ENCODE measurements around the gene ZBED4.

The ZBED4 gene

GRCh38 chr22:49909476-49910205, 56.0 kb downstream of the ZBED4 start:
- Histone ChIP-seq H3F3A (ENCODE audit: control insufficient read depth, insufficient read depth) (no peaks in the 10 kb centered on the region), H4K20me1 (ENCODE audit: control insufficient read depth, insufficient read depth, low read depth, low read length) (no peaks in the 10 kb centered on the region), H3K9me2 (replicated peaks; ENCODE audit: control insufficient read depth, low read length) (no peaks in the 10 kb centered on the region), H3K4me3 (ENCODE audit: low read length) (no peak overlapping the region), H3K4me1 (ENCODE audit: control insufficient read depth, low read length) (no peaks in the 10 kb centered on the region), H3K4me2 (ENCODE audit: low read length) (no peak overlapping the region), H3K27ac (ENCODE audit: low read depth, low read length) (no peak overlapping the region), H3K36me3 (ENCODE audit: control insufficient read depth, low read length) (peaks cover 41% of the 10 kb centered on the region), H3K79me2 (ENCODE audit: control insufficient read depth, low read length) (peaks cover 17% of the 10 kb centered on the region), H3K9me3 (ENCODE audit: control insufficient read depth, insufficient read depth, low read length) (no peaks in the 10 kb centered on the region), H3K27me3 (ENCODE audit: control insufficient read depth, low read length) (no peaks in the 10 kb centered on the region)
- TF ChIP-seq EZH2phosphoT487 (IDR thresholded peaks at IDR 0.05; ENCODE audit: borderline replicate concordance, low read length) (no peak), CTCF (IDR thresholded peaks at IDR 0.05; ENCODE audit: low read depth, low read length, poor library complexity, severe bottlenecking) (no peak)

GRCh38 chr22:49910229-49911155, 56.8 kb downstream of the ZBED4 start:
- no peak overlapping the region for H3K27ac ChIP-seq (ENCODE audit: low read depth, low read length)
- peaks cover 17% of the 10 kb centered on the region for H3K79me2 ChIP-seq (ENCODE audit: control insufficient read depth, low read length)
- H3K27me3 ChIP-seq (ENCODE audit: control insufficient read depth, low read length) = no peaks in the 10 kb centered on the region
- TF ChIP-seq CTCF (IDR thresholded peaks at IDR 0.05; ENCODE audit: low read depth, low read length, poor library complexity, severe bottlenecking) (no peak), EZH2phosphoT487 (IDR thresholded peaks at IDR 0.05; ENCODE audit: borderline replicate concordance, low read length) (no peak)
- no peak overlapping the region for H3K4me3 ChIP-seq (ENCODE audit: low read length)
- H3K36me3 ChIP-seq (ENCODE audit: control insufficient read depth, low read length) = peaks cover 41% of the 10 kb centered on the region
- H3K4me2 ChIP-seq (ENCODE audit: low read length) = no peak overlapping the region
- no peaks in the 10 kb centered on the region for H4K20me1 ChIP-seq (ENCODE audit: control insufficient read depth, insufficient read depth, low read depth, low read length)
- no peaks in the 10 kb centered on the region for H3K9me2 ChIP-seq (replicated peaks; ENCODE audit: control insufficient read depth, low read length)
- no peaks in the 10 kb centered on the region for H3K9me3 ChIP-seq (ENCODE audit: control insufficient read depth, insufficient read depth, low read length)
- no peaks in the 10 kb centered on the region for H3F3A ChIP-seq (ENCODE audit: control insufficient read depth, insufficient read depth)
- no peaks in the 10 kb centered on the region for H3K4me1 ChIP-seq (ENCODE audit: control insufficient read depth, low read length)

- no peak overlapping the region for H3K4me2 ChIP-seq (ENCODE audit: low read length)
- peaks cover 38% of the 10 kb centered on the region for H3K36me3 ChIP-seq (ENCODE audit: control insufficient read depth, low read length)
- H3K4me1 ChIP-seq (ENCODE audit: control insufficient read depth, low read length) = peaks cover 6% of the 10 kb centered on the region
- H3K9me3 ChIP-seq (ENCODE audit: control insufficient read depth, insufficient read depth, low read length) = no peaks in the 10 kb centered on the region
- no peaks in the 10 kb centered on the region for H3K27me3 ChIP-seq (ENCODE audit: control insufficient read depth, low read length)
- no peaks in the 10 kb centered on the region for H4K20me1 ChIP-seq (ENCODE audit: control insufficient read depth, insufficient read depth, low read depth, low read length)
- H3K79me2 ChIP-seq (ENCODE audit: control insufficient read depth, low read length) = peaks cover 30% of the 10 kb centered on the region
- H3K4me3 ChIP-seq (ENCODE audit: low read length) = no peak overlapping the region
- H3K27ac ChIP-seq (ENCODE audit: low read depth, low read length) = no peak overlapping the region
- no peaks in the 10 kb centered on the region for H3K9me2 ChIP-seq (replicated peaks; ENCODE audit: control insufficient read depth, low read length)
- no peaks in the 10 kb centered on the region for H3F3A ChIP-seq (ENCODE audit: control insufficient read depth, insufficient read depth)
- TF ChIP-seq CTCF (IDR thresholded peaks at IDR 0.05; ENCODE audit: low read depth, low read length, poor library complexity, severe bottlenecking) = no peak
- no peak for TF ChIP-seq EZH2phosphoT487 (IDR thresholded peaks at IDR 0.05; ENCODE audit: borderline replicate concordance, low read length)
Measured at GRCh38 chr22:49911881-49912625, 58.4 kb downstream of the ZBED4 start.
